SJSA1 (cell line): ENCODE data around the gene AGBL1. TPM values are rescaled to one million over a fixed set of nuclear protein-coding genes. Genes with fewer than 3 reads are reported as not detected.

ENCODE experiments used
- DNase-seq, 2 experiments: peaks; one replicate each; pipeline ENCODE4 v3.0.0-alpha.2; 2015 to 2020; ENCODE audit warnings: low spot score in 2 of 2, low read depth in 1 of 2
- H3K27ac ChIP-seq: fragments of 250-450 bp; sonication (Bioruptor Pico); 2 replicates; pipeline ENCODE4 v1.5.1; 2020; ENCODE audit warnings: mild to moderate bottlenecking, moderate library complexity
- H3K27me3 ChIP-seq: fragments of 250-450 bp; sonication (Bioruptor Pico); replicated peaks from 2 replicates; pipeline ENCODE4 v1.5.1; 2020; ENCODE audit warnings: mild to moderate bottlenecking, moderate library complexity
- H3K36me3 ChIP-seq: fragments of 250-450 bp; sonication (Bioruptor Pico); 2 replicates; pipeline ENCODE4 v1.5.1; 2020; ENCODE audit warnings: mild to moderate bottlenecking
- H3K4me1 ChIP-seq: fragments of 250-450 bp; sonication (Bioruptor Pico); replicated peaks from 2 replicates; pipeline ENCODE4 v1.6.1; 2021; ENCODE audit warnings: mild to moderate bottlenecking
- H3K4me3 ChIP-seq: fragments of 250-450 bp; sonication (Bioruptor Pico); 2 replicates; pipeline ENCODE4 v1.5.1; 2020; ENCODE audit warnings: mild to moderate bottlenecking
- H3K9me3 ChIP-seq: fragments of 250-450 bp; sonication (Bioruptor Pico); replicated peaks from 2 replicates; pipeline ENCODE4 v1.5.1; 2020; ENCODE audit warnings: mild to moderate bottlenecking
- total RNA-seq: library from RNA; depleted of rRNA; stranded (reverse); fragments of >200 nt; shearing (Covaris generic); gene quantifications from 2 replicates; pipeline ENCODE4 v1.2.3, GENCODE V29; 2014

AGBL1 gene
- total RNA-seq, 1 experiment from 2014 or later: not detected

- DNase-seq: no peak
- H3K4me1 ChIP-seq: no peaks in the 10 kb centered on the region
- no peak overlapping the region for H3K27ac ChIP-seq
- H3K36me3 ChIP-seq: no peaks in the 10 kb centered on the region
- no peaks in the 10 kb centered on the region; the same call in 1 of the 2 replicates for H3K9me3 ChIP-seq
- H3K27me3 ChIP-seq: no peaks in the 10 kb centered on the region
- no peak overlapping the region for H3K4me3 ChIP-seq
Measured at GRCh38 chr15:86263230-86263629, 183.6 kb downstream of the AGBL1 start.

- H3K9me3 ChIP-seq: no peaks in the 10 kb centered on the region
- no peak overlapping the region for H3K4me3 ChIP-seq
- H3K27me3 ChIP-seq: no peaks in the 10 kb centered on the region
- no peaks in the 10 kb centered on the region for H3K36me3 ChIP-seq
- no peak overlapping the region for H3K27ac ChIP-seq
- DNase-seq: no peak
- no peaks in the 10 kb centered on the region for H3K4me1 ChIP-seq
Measured at GRCh38 chr15:86266896-86267484, 187.3 kb downstream of the AGBL1 start.

GRCh38 chr15:86267892-86268291 is 188.2 kb downstream of the AGBL1 start:
- DNase-seq: no peak
- no peak overlapping the region for H3K4me3 ChIP-seq
- no peak overlapping the region for H3K27ac ChIP-seq
- H3K9me3 ChIP-seq: no peaks in the 10 kb centered on the region
- no peaks in the 10 kb centered on the region for H3K4me1 ChIP-seq
- no peaks in the 10 kb centered on the region for H3K36me3 ChIP-seq
- H3K27me3 ChIP-seq: no peaks in the 10 kb centered on the region

- no peak for DNase-seq
- Histone ChIP-seq H3K4me3 (no peak overlapping the region), H3K4me1 (no peaks in the 10 kb centered on the region), H3K9me3 (no peaks in the 10 kb centered on the region), H3K36me3 (no peaks in the 10 kb centered on the region), H3K27me3 (no peaks in the 10 kb centered on the region), H3K27ac (no peak overlapping the region)
Measured at GRCh38 chr15:86268558-86268957, 188.9 kb downstream of the AGBL1 start.

DNA sequence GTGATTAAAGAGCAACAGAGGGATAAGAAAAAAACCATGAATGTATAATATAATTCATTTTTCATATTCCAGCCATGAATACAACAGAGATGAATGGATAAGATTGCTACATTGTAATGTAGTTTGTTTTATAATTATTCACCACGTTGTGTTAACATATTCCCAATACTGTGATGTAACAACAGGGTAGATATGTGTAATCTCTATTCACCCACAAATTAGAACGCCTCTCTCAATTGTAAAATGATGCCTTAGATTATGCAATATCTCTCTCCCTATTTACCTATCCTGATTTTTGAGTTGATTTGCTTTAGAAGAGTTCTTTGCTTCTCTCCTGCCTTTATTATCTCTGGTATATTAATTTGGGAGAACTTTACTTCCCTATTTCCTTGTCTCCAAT is 193.6 kb downstream of the AGBL1 start:
- H3K27ac ChIP-seq: no peak overlapping the region
- DNase-seq: no peak
- no peaks in the 10 kb centered on the region for H3K27me3 ChIP-seq
- H3K36me3 ChIP-seq: no peaks in the 10 kb centered on the region
- H3K4me3 ChIP-seq: no peak overlapping the region
- no peaks in the 10 kb centered on the region for H3K4me1 ChIP-seq
- no peaks in the 10 kb centered on the region for H3K9me3 ChIP-seq

DNA sequence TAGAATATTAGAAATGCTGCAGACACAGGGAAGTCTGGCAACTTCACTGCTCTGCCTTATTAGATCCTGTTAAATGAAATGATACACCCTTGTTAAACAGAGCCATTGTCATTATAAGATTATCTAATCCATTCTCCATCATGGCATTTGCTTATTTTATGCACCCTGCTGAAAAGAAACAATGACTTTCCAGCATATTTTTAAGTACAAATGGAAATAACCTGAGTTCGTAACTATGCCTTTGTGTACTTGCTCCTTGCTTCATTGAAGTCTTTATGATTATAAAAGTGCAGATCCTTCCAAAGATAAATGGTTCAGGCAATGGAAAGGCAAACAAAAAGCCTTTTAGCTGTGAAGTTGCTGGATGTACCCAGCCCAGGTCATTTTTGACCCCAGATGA is 195.7 kb downstream of the AGBL1 start:
- no peaks in the 10 kb centered on the region for H3K36me3 ChIP-seq
- no peaks in the 10 kb centered on the region for H3K9me3 ChIP-seq
- DNase-seq: no peak
- no peaks in the 10 kb centered on the region for H3K4me1 ChIP-seq
- H3K27ac ChIP-seq: no peak overlapping the region
- H3K4me3 ChIP-seq: no peak overlapping the region
- no peaks in the 10 kb centered on the region for H3K27me3 ChIP-seq

GRCh38 chr15:86278586-86278985 is 198.9 kb downstream of the AGBL1 start:
- Histone ChIP-seq H3K27me3 (no peaks in the 10 kb centered on the region), H3K4me1 (no peaks in the 10 kb centered on the region), H3K36me3 (no peaks in the 10 kb centered on the region), H3K27ac (no peak overlapping the region), H3K4me3 (no peak overlapping the region), H3K9me3 (no peaks in the 10 kb centered on the region)
- no peak for DNase-seq

DNA sequence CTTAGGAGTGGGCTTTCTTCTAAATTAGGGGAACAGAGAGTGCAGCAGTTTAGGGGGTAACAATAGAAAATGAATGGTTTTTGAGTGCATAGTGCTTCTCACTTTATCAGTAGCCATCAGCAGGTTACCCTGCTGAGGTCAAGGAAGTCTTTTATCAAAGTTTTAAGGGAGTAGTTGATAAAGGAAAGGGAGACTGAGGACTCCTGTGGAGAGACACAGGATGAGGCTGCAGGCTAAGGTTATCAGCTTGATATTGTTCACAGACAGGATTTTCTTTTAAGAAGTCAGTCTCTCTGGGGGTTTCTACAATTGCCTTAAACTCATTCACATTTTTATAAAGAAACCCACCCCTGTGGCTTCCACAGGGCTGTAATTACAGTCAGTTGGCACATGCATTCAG is 205.0 kb downstream of the AGBL1 start:
- no peak for DNase-seq
- no peaks in the 10 kb centered on the region for H3K9me3 ChIP-seq
- no peak overlapping the region for H3K4me3 ChIP-seq
- H3K4me1 ChIP-seq: no peaks in the 10 kb centered on the region
- no peaks in the 10 kb centered on the region for H3K36me3 ChIP-seq
- H3K27me3 ChIP-seq: no peaks in the 10 kb centered on the region
- H3K27ac ChIP-seq: no peak overlapping the region

- DNase-seq: no peak
- H3K4me1 ChIP-seq: no peaks in the 10 kb centered on the region
- H3K27me3 ChIP-seq: no peaks in the 10 kb centered on the region
- H3K27ac ChIP-seq: no peak overlapping the region
- H3K9me3 ChIP-seq: 0 out of 2 replicates have a peak, but pooled peaks cover 3% of the 10 kb centered on the region
- no peak overlapping the region for H3K4me3 ChIP-seq
- no peaks in the 10 kb centered on the region for H3K36me3 ChIP-seq
Measured at GRCh38 chr15:86295511-86295910, 215.8 kb downstream of the AGBL1 start.

DNA sequence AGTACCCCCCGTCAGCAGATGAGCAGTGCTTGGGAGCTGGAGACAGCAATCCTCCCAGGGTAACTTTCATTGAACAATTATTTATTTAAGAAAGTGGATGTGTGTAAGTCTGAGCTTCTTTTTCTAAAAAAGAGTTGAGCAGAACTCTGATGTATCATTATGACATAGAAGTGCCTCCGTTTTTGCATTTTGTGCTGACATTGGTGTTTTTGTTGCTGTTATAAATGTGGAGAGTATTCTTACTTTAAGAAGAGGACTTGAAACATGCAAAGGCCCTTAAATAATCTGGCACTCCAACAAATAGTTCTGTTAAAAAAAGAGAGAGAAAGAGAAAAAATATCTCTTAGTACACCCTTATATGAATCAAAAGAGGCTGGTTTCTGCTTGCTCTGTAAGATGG is 217.1 kb downstream of the AGBL1 start:
- H3K4me1 ChIP-seq: no peaks in the 10 kb centered on the region
- H3K9me3 ChIP-seq: no peaks in the 10 kb centered on the region
- no peak for DNase-seq
- no peaks in the 10 kb centered on the region for H3K27me3 ChIP-seq
- H3K4me3 ChIP-seq: no peak overlapping the region
- H3K27ac ChIP-seq: no peak overlapping the region
- no peaks in the 10 kb centered on the region for H3K36me3 ChIP-seq

- H3K9me3 ChIP-seq: no peaks in the 10 kb centered on the region
- no peak overlapping the region for H3K27ac ChIP-seq
- no peaks in the 10 kb centered on the region for H3K36me3 ChIP-seq
- no peak overlapping the region for H3K4me3 ChIP-seq
- no peaks in the 10 kb centered on the region for H3K27me3 ChIP-seq
- H3K4me1 ChIP-seq: no peaks in the 10 kb centered on the region
- no peak for DNase-seq
Measured at GRCh38 chr15:86300390-86301125, 220.9 kb downstream of the AGBL1 start.

DNA sequence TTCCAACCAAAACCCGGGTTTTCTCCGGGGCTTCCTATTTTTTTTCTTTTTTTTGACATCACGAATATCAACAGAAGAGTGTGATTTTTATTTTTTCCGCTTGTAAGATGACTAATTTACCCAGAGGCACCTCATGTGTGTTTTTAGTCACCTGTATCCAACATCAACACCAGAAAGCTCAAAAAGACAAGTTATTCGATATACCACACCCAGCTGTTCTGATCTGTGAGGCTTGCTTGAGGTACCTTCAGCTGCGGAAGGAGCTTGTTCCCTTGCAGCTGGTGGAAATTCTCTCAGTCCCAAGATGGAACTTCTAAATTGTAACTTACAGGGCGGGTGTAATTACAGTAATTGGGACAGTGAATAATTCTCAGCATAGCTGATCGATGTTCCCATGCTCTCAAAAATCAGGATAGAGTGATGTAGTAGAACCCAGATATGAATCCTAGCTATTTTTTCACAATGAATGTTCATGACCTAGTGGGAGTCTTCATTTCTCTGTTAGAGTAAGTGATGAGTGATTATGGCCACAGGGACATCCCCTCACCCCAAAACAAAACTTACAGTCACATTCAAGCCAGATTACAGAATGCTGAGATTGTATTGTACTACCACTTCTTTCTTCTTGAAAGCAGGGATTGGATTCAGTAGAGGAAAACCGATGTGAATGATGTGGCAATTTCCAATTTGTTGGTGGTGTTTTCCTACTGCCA is 232.1 kb downstream of the AGBL1 start:
- no peak overlapping the region for H3K27ac ChIP-seq
- no peaks in the 10 kb centered on the region for H3K9me3 ChIP-seq
- DNase-seq: no peak
- H3K4me3 ChIP-seq: no peak overlapping the region
- H3K4me1 ChIP-seq: no peaks in the 10 kb centered on the region
- no peaks in the 10 kb centered on the region for H3K36me3 ChIP-seq
- H3K27me3 ChIP-seq: no peaks in the 10 kb centered on the region

DNA sequence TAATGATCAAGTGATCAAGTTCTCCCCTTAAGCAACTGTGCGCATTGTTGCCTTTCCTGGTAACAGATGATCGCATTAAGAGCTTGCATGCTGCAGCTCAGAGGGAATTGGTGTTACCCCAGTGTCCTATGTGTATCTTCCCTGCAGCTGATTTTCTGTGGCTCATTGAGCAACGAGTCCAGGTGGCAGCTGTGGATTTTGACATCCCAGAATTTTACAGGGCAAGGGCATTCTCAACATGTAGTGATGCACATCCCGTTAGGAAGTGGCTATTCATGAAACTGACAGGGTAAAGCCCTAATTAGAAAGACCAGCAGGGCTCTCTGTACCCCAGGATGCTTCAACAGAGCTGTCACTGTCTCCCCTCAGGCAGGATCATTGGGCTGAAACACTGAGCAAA is 232.8 kb downstream of the AGBL1 start:
- DNase-seq: no peak
- H3K4me1 ChIP-seq: no peaks in the 10 kb centered on the region
- H3K9me3 ChIP-seq: no peaks in the 10 kb centered on the region
- H3K36me3 ChIP-seq: no peaks in the 10 kb centered on the region
- no peak overlapping the region for H3K4me3 ChIP-seq
- H3K27ac ChIP-seq: no peak overlapping the region
- no peaks in the 10 kb centered on the region for H3K27me3 ChIP-seq

DNA sequence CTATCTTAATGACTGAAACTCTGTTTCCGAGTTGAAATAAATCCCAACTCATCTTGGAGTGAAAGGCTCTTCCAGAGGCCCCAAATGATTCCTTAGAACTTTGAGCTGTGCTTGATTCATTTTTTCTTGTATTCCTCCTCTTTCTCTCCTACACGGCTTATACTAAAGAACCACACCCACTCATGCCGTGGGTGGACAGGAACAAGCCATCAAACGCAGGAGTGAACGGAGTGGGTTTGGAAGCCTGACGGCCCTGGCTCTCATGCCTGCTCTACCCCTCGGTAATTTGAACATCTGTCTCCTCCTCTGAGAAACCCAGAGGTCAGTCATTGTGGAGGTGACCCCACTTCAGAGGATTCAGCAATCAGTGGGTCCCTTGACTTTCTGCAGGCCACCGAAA is 236.5 kb downstream of the AGBL1 start:
- Histone ChIP-seq H3K4me3 (no peak overlapping the region), H3K27ac (no peak overlapping the region), H3K27me3 (no peaks in the 10 kb centered on the region), H3K9me3 (no peaks in the 10 kb centered on the region), H3K4me1 (no peaks in the 10 kb centered on the region), H3K36me3 (no peaks in the 10 kb centered on the region)
- no peak for DNase-seq
